Activated CD4-positive, alpha-beta memory T cell treated with anti-CD3 and anti-CD28 coated beads for 36 hours (primary cell): Measurements from ENCODE around the gene JAK1. TPM values are rescaled to one million over a fixed set of nuclear protein-coding genes. Genes with fewer than 3 reads are reported as not detected.
A peak's percentile ranks its signal among the peaks of the same experiment; 100 is the strongest.

ENCODE experiments used
- CTCF ChIA-PET: fragments of 350-600 bp; sonication (Branson Sonifier 250); formaldehyde crosslinking; loops from one replicate; lab custom pipeline; 2021; ENCODE audit warnings: antibody characterized with exemption, inconsistent platforms; lab: Charles Lee
- POLR2A ChIA-PET: fragments of 350-600 bp; sonication (Branson Sonifier 250); formaldehyde crosslinking; loops from one replicate; lab custom pipeline; 2021; ENCODE audit warnings: antibody characterized with exemption; lab: Charles Lee
- DNase-seq: peaks from one replicate; pipeline ENCODE4 v3.0.0-alpha.2; 2020
- H3K27ac Mint-ChIP-seq: one replicate; pipeline ENCODE4 v1.8.0; 2021; ENCODE audit warnings: mixed read lengths
- H3K27me3 Mint-ChIP-seq: one replicate; pipeline ENCODE4 v1.8.0; 2021; ENCODE audit warnings: mixed read lengths
- H3K36me3 Mint-ChIP-seq: one replicate; pipeline ENCODE4 v1.8.0; 2021; ENCODE audit warnings: mixed read lengths
- H3K4me1 Mint-ChIP-seq: one replicate; pipeline ENCODE4 v1.8.0; 2021; ENCODE audit warnings: low read depth, mixed read lengths
- H3K4me3 Mint-ChIP-seq: one replicate; pipeline ENCODE4 v1.8.0; 2021; ENCODE audit warnings: mild to moderate bottlenecking, mixed read lengths
- H3K9me3 Mint-ChIP-seq: one replicate; pipeline ENCODE4 v1.8.0; 2021; ENCODE audit warnings: mixed read lengths
- intact Hi-C: fragments of 100-400 bp; cut with micrococcal nuclease; formaldehyde crosslinking; loops from one replicate; pipeline ENCODE4 v1.15.1; 2023
- total RNA-seq, 2 experiments: library from RNA; stranded (reverse); gene quantifications; one replicate each; pipeline ENCODE4 v1.2.3, GENCODE V29; 2021

The JAK1 gene
- total RNA-seq, 2 experiments from 2014 or later, result 115 to 128 TPM

DNA sequence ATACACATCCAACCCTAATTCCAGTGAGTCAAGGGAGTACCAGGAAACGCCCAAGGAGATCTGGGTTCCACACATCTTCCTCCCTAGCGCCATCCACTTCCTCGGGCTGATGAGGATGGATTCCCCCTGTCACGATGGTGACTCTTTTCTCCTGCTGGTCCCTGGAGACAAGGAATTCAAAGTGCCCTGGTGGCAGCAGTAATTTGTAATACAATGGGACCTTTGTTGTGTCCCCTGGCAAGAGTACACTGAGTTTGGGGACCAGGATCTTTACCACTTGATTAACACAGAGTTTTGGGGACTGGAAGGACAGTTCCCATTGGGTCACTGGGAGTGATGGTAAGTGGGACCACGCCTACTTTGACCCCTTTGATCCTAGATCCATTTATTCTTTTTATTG lies 9.4 kb upstream of the JAK1 start:
- ChIA-PET POLR2A (interaction anchor here (0.8 to 1.2 kb wide), 2 partner anchors 9 to 98 kb away, joined by 3 to 4 read pairs; partner anchors contain the start of gene JAK1), CTCF (no interaction called here)
- H3K4me1 Mint-ChIP-seq, result no peaks in the 10 kb centered on the region
- no peak overlapping the region for H3K27ac Mint-ChIP-seq
- H3K4me3 Mint-ChIP-seq, result no peak overlapping the region
- no peaks in the 10 kb centered on the region for H3K9me3 Mint-ChIP-seq
- no peak for DNase-seq
- intact Hi-C loops, result no loop called here
- H3K27me3 Mint-ChIP-seq, result no peaks in the 10 kb centered on the region
- no peaks in the 10 kb centered on the region for H3K36me3 Mint-ChIP-seq

DNA sequence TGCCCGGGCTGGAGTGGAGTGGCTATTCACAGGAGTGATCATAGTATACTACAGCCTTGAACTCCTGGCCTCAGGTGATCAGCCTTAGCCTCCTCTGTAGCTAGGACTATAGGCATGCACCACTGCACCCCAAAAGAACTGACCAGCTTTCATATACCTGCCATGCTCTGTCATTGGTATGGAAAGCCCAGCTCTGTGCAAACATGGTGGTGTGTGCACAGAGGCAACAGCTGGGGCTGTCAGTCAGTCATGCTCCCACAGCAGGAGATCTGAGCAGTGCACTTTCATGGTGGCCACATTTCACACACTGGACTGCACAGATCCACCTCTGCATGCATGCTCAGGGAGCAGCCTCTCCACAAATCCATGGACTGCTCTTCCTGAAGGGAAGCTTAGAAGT lies 8.8 kb upstream of the JAK1 start:
- Mint-ChIP-seq H3K4me3 (no peak overlapping the region), H3K4me1 (no peaks in the 10 kb centered on the region), H3K36me3 (no peaks in the 10 kb centered on the region), H3K9me3 (no peaks in the 10 kb centered on the region), H3K27me3 (no peaks in the 10 kb centered on the region), H3K27ac (no peak overlapping the region)
- ChIA-PET CTCF (no interaction called here), POLR2A (interaction anchor here (0.8 to 1.2 kb wide), 2 partner anchors 8 to 98 kb away, joined by 3 to 4 read pairs; partner anchors contain the start of gene JAK1)
- intact Hi-C loops, result no loop called here
- DNase-seq, result no peak

DNA sequence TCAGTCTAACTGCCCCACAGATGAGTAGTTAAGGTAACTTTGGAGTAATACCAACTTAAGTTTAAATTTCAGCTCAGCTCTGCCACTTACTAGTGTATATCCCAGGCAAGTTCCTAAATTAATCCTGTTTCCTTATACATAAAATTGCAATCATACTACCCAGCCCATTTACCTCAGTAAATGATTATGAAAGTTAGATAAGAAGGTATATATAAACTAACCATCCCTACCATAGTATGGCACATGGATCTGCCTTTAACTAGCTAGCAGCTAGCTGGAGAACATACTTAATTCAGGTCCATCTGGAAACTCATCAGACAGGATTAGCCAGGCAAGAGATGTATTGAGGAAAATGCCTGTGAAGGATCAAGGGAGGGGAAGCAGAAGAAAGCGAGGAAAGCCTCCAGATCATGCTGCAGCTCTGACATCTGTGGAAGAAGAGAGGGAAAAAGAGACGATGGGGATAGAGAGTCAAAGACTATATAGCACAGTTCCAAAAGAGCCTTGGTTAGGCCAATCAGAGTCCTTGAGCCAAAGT lies 8.0 kb upstream of the JAK1 start:
- CTCF ChIA-PET, result no interaction called here
- intact Hi-C loops, result no loop called here
- Mint-ChIP-seq H3K27me3 (no peaks in the 10 kb centered on the region), H3K9me3 (no peaks in the 10 kb centered on the region), H3K27ac (no peak overlapping the region), H3K4me1 (no peaks in the 10 kb centered on the region), H3K4me3 (no peak overlapping the region), H3K36me3 (no peaks in the 10 kb centered on the region)
- POLR2A ChIA-PET, result interaction anchor here (1.2 kb wide), 1 partner anchor 8 kb away, joined by 4 read pairs; the partner anchor contains the start of gene JAK1
- no peak for DNase-seq

DNA sequence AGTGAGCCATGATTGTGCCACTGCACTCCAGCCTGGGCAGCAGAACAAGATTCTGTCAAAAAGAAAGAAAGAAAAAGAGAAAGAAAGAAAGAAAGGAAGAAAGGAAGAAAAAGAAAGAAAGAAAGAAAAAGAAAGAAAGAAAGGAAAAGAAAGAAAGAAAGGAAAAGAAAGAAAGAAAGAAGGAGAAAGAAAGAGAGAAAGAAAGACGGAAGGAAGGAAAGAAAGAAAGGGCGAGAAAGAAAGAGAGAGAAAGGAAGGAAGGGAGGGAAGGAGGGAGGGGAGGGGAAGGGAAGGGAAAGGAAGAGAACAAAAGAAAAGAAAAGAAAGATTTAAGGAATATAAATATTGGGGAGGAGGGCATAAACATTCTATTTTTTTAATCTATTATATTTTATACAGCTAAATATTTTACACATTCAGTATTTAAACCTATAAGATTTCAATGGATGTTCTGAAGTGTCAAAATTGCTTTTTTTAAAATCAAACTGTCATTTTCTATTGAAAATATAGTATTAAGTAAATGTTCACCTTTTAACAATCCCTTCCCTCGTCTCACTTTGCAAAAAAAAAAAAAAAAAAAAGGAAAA lies 6.8 kb upstream of the JAK1 start:
- ChIA-PET POLR2A (no interaction called here), CTCF (no interaction called here)
- Mint-ChIP-seq H3K4me1 (no peaks in the 10 kb centered on the region), H3K27ac (no peak overlapping the region), H3K27me3 (no peaks in the 10 kb centered on the region), H3K4me3 (no peak overlapping the region), H3K36me3 (no peaks in the 10 kb centered on the region), H3K9me3 (no peaks in the 10 kb centered on the region)
- no peak for DNase-seq
- intact Hi-C loops, result no loop called here

DNA sequence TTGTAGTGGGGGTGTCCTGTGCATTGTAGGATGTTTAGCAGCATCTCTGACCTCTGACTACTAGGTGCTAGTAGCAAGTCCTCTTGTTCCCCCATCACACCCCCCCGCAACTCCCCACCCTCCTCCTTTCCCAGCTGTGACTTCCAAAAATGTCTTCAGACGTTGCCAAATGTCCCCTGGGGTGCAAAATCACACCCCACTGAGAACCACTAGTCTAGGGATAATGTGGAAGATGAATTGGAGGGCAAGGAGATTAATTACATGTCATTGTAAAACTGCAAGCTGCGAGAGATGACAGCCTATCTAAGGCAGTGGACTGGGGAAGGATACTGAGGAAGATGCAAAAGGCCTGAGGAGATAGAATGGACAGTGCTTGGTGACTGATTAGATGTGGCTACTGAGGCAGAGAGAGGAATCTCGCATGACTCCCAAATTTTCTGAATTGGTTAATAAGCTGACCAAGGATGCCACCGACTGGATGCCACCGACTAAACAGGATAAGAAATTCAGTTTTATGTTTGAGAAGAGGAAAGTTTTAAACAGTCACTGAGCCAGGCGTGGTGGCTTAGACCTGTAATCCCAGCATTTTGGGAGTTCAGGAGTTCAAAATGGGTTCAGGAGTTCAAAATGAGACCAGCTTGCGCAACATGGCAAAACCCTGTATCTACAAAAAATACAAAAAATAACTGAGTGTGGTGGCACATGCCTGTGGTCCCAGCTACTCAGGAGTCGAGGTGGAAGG lies 3.1 kb upstream of the JAK1 start:
- Mint-ChIP-seq H3K27me3 (no peaks in the 10 kb centered on the region), H3K4me1 (peaks cover 21% of the 10 kb centered on the region), H3K9me3 (no peaks in the 10 kb centered on the region), H3K36me3 (no peaks in the 10 kb centered on the region), H3K4me3 (no peak overlapping the region), H3K27ac (no peak overlapping the region)
- ChIA-PET POLR2A (no interaction called here), CTCF (no interaction called here)
- DNase-seq, result no peak
- intact Hi-C loops, result loop anchor here (10.0 kb wide), 1 partner anchor 225 kb away; the partner anchor contains the start of gene RAVER2

DNA sequence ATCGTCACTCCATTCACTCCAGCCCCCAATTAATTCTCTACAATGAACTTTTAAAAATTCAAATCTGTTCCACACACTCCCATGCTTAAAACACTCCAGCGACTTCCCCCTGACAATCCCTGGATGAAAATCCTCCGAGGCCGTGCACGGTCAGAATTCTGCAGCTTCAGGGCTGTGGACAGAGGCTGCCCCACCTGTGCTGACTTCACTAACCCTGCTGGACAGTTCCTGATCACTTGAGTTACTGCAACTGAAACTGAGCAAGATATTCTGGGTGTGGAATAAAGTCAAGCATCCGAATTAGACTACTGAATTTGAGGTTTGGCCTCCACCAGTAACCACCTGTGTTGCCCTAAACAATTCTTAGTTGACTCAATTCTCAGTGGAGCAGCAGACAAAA lies 1.0 kb upstream of the JAK1 start:
- Mint-ChIP-seq H3K27me3 (no peaks in the 10 kb centered on the region), H3K9me3 (no peaks in the 10 kb centered on the region), H3K4me3 (peak overlapping the region; percentile 81), H3K4me1 (peaks cover 38% of the 10 kb centered on the region), H3K27ac (peak overlapping the region; percentile 71), H3K36me3 (peaks cover 1% of the 10 kb centered on the region)
- POLR2A ChIA-PET, result interaction anchor here (1.0 to 3.8 kb wide), 6 partner anchors 8 to 97 kb away, joined by 3 to 28 read pairs (median 6); no protein-coding TSS in a partner anchor
- CTCF ChIA-PET, result interaction anchor here (0.6 to 1.3 kb wide), 2 partner anchors 46 to 107 kb away, joined by 3 read pairs; no protein-coding TSS in a partner anchor
- DNase-seq, result no peak
- intact Hi-C loops, result loop anchor here (2.0 to 10.0 kb wide), 3 partner anchors 141 to 453 kb away; partner anchors contain the start of genes LEPR, LEPROT and RAVER2

DNA sequence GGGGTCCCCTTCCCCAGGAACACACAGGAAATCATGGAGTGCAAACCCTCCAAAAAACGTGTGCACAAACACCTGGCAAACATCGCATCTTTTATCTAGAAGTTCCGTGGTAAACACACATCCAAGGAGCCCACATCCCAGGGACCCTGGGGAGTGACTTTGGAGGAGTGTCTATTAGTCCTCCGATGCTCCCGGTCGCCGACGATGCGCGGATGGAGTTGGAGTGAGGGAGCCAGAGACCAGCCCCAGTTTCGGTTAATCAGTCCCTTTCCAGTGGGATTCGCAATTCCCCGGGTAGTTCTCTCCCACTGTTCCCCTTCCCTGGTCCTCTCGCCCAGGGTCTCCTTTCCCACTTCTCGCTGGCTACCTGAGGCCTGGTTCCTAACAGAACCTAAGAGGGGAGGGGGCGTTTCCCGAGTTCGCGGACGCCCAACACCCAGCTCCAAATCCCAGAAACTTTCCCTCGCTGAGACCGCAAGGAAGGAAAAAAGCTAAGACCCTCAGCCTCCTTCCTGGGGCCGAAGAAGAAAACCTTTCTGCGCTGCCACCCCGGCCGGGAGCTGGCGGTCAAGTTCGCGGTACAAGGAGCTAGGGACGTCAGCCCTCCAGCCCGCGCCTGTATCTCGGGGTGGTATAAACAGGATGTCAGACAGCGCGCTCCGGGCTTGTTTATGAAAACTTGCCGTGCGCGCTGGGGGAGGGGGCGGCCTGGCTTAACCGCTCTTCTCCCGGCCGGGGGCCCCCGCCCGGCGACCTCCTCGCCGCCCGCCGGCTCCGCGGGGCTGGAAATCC lies 787 bp downstream of the JAK1 start:
- intact Hi-C loops, result loop anchor here (1.0 to 10.0 kb wide), 5 partner anchors 36 to 455 kb away; partner anchors contain the start of genes LEPR, LEPROT and RAVER2
- peak; percentile 80 for DNase-seq
- POLR2A ChIA-PET, result interaction anchor here (1.0 to 3.8 kb wide), 9 partner anchors 9 to 137 kb away, joined by 3 to 28 read pairs (median 5); no protein-coding TSS in a partner anchor
- peak overlapping the region; percentile 91 for H3K4me3 Mint-ChIP-seq
- peaks cover 3% of the 10 kb centered on the region for H3K36me3 Mint-ChIP-seq
- H3K9me3 Mint-ChIP-seq, result no peaks in the 10 kb centered on the region
- H3K4me1 Mint-ChIP-seq, result peaks cover 56% of the 10 kb centered on the region
- H3K27me3 Mint-ChIP-seq, result no peaks in the 10 kb centered on the region
- H3K27ac Mint-ChIP-seq, result peak overlapping the region; percentile 72
- CTCF ChIA-PET, result interaction anchor here (0.9 to 1.2 kb wide), 3 partner anchors 37 to 54 kb away, joined by 3 to 4 read pairs (median 4); no protein-coding TSS in a partner anchor

DNA sequence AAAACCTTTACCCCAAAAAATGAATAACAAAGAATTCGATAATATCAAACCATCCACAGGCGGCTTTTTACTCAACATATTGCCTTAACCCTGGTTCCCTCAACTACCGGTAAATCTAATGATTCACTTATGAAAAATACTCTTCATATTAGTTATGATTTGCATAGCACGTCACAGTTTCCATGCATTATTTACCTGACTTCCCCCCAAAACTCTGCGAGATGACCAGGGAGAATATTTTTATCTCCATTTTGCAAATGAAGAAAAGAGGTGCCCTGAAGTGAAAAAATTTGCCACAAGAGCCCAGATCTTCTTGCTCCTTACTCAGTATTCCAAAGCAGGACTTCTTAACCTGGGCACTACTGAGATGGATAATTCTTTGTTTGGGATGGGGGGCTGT lies 2.9 kb downstream of the JAK1 start:
- Mint-ChIP-seq H3K36me3 (peaks cover 3% of the 10 kb centered on the region), H3K27ac (peak overlapping the region; percentile 72), H3K27me3 (no peaks in the 10 kb centered on the region), H3K9me3 (no peaks in the 10 kb centered on the region), H3K4me3 (peak overlapping the region; percentile 91), H3K4me1 (peaks cover 77% of the 10 kb centered on the region)
- intact Hi-C loops, result loop anchor here (2.0 to 10.0 kb wide), 3 partner anchors 15 to 219 kb away; partner anchors contain the start of gene RAVER2
- ChIA-PET POLR2A (interaction anchor here (3.7 to 4.0 kb wide), 2 partner anchors 39 to 41 kb away, joined by 14 to 35 read pairs; no protein-coding TSS in a partner anchor), CTCF (no interaction called here)
- no peak for DNase-seq

DNA sequence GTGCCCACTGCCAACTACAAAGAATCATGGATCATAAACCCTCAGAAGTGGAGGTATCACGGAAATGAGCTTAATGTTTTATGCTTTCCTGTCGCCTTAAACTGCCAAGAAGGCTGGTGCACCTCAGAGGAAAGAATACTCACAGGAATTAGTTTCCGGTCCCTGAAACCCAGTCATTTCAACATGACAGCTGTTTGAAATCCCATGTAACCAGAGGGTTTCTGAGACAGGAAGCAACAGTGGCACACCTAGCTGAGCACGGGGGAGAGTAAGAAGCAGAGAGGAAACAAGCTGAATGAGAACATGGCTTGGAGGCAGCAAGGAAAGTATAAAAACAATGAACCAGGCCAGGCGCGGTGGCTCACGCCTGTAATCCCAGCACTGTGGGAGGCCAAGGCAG lies 3.9 kb downstream of the JAK1 start:
- peak overlapping the region; percentile 54 for H3K4me3 Mint-ChIP-seq
- peak overlapping the region; percentile 72 for H3K27ac Mint-ChIP-seq
- H3K4me1 Mint-ChIP-seq, result peaks cover 79% of the 10 kb centered on the region
- ChIA-PET CTCF (interaction anchor here (0.6 to 1.6 kb wide), 5 partner anchors 22 to 103 kb away, joined by 3 to 6 read pairs (median 3); no protein-coding TSS in a partner anchor), POLR2A (interaction anchor here (0.9 to 4.0 kb wide), 6 partner anchors 13 to 67 kb away, joined by 3 to 35 read pairs (median 6); no protein-coding TSS in a partner anchor)
- intact Hi-C loops, result loop anchor here (2.0 to 10.0 kb wide), 3 partner anchors 14 to 218 kb away; partner anchors contain the start of gene RAVER2
- DNase-seq, result peak; percentile 72
- no peaks in the 10 kb centered on the region for H3K9me3 Mint-ChIP-seq
- no peaks in the 10 kb centered on the region for H3K27me3 Mint-ChIP-seq
- H3K36me3 Mint-ChIP-seq, result peaks cover 3% of the 10 kb centered on the region

DNA sequence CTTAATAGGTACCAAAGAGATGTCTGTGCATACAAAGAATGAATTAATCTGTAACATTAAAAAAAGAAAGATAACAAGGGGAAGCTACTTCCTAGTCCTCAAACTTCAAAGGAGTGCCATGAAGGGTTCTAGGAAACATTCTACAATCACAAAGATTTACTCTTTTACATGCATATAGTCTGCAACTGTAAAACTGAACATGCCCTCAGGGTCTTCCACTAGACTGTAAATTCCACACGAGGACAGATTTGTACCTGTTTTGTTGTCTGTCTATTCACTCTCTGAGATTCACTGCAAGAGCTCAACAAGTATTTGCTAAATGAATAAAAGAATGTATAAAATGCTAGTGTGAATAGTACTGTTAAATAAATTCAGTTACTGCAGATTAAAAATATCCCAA lies 4.4 kb downstream of the JAK1 start:
- Mint-ChIP-seq H3K36me3 (peaks cover 3% of the 10 kb centered on the region), H3K4me3 (no peak overlapping the region), H3K4me1 (peaks cover 73% of the 10 kb centered on the region), H3K27ac (peak overlapping the region; percentile 72), H3K27me3 (no peaks in the 10 kb centered on the region), H3K9me3 (no peaks in the 10 kb centered on the region)
- CTCF ChIA-PET, result interaction anchor here (0.9 to 1.6 kb wide), 5 partner anchors 44 to 103 kb away, joined by 3 to 6 read pairs (median 3); no protein-coding TSS in a partner anchor
- DNase-seq, result no peak
- POLR2A ChIA-PET, result interaction anchor here (0.7 to 4.0 kb wide), 9 partner anchors 13 to 85 kb away, joined by 3 to 35 read pairs (median 5); no protein-coding TSS in a partner anchor
- intact Hi-C loops, result loop anchor here (2.0 to 10.0 kb wide), 3 partner anchors 13 to 217 kb away; partner anchors contain the start of gene RAVER2
